Measurements from ENCODE around the gene CRELD1.

GRCh38 chr3:9986230-9986725 lies 52.6 kb downstream of the CRELD1 start:
- no peak for TF ChIP-seq POLR2A (IDR thresholded peaks at IDR 0.05)
- no peak for TF ChIP-seq EP300 (IDR thresholded peaks at IDR 0.05)

All from gastroesophageal sphincter (tissue), 2 donors.